H1 (cell line): Measurements from ENCODE around the gene TLE4. TPM values are rescaled to one million over a fixed set of nuclear protein-coding genes. Genes with fewer than 3 reads are reported as not detected.

Source experiments
- CTCF ChIA-PET: fragments of 300-600 bp; sonication (Branson Sonifier 250); formaldehyde crosslinking; loops from one replicate; lab custom pipeline; 2021; ENCODE audit not compliant: partially characterized antibody; lab: Charles Lee
- POLR2A ChIA-PET: fragments of 300-600 bp; sonication (Branson Sonifier 250); formaldehyde crosslinking; loops from one replicate; lab custom pipeline; 2021; ENCODE audit warnings: inconsistent platforms; ENCODE audit not compliant: partially characterized antibody; lab: Charles Lee
- DNase-seq, 2 experiments: peaks; one replicate each; pipeline versions ENCODE4 v3.0.0 to v3.0.0-alpha.2; 2010 to 2022; ENCODE audit warnings: low spot score in 2 of 2, low read depth in 1 of 2, mixed read lengths in 1 of 2
- FAIRE-seq: peaks from 2 replicates; lab custom pipeline; 2011; peaks lifted over from hg19 to GRCh38; lab: Jason Lieb, UNC
- H2AFZ ChIP-seq: 2 replicates; pipeline ENCODE4 v1.8.1; 2012; ENCODE audit warnings: low read length, inconsistent platforms
- H2AK5ac ChIP-seq: 2 replicates; pipeline ENCODE4 v1.6.1; 2013; ENCODE audit warnings: low read depth, low read length
- H2BK120ac ChIP-seq: replicated peaks from 2 replicates; pipeline ENCODE3; 2013; ENCODE audit warnings: low read depth, low read length, inconsistent platforms
- H2BK12ac ChIP-seq: 2 replicates; pipeline ENCODE4 v1.6.1; 2013; ENCODE audit warnings: low read depth, low read length
- H2BK15ac ChIP-seq: 2 replicates; pipeline ENCODE4 v1.6.1; 2013; ENCODE audit warnings: low read length
- H2BK20ac ChIP-seq: 2 replicates; pipeline ENCODE4 v1.6.1; 2013; ENCODE audit warnings: low read length
- H2BK5ac ChIP-seq: 2 replicates; pipeline ENCODE4 v1.6.1; 2013; ENCODE audit warnings: low read depth, low read length
- H3K14ac ChIP-seq: 2 replicates; pipeline ENCODE4 v1.6.1; 2013; ENCODE audit warnings: inconsistent platforms; ENCODE audit not compliant: insufficient read length
- H3K18ac ChIP-seq: 2 replicates; pipeline ENCODE4 v1.6.1; 2013; ENCODE audit warnings: low read length; ENCODE audit errors: extremely low read depth
- H3K23ac ChIP-seq: 2 replicates; pipeline ENCODE4 v1.6.1; 2013; ENCODE audit warnings: inconsistent platforms; ENCODE audit not compliant: insufficient read length
- H3K23me2 ChIP-seq: 2 replicates; pipeline ENCODE4 v1.6.1; 2013; ENCODE audit warnings: low read depth, low read length
- H3K27ac ChIP-seq: 2 replicates; pipeline ENCODE4 v1.6.1; 2011; ENCODE audit warnings: low read depth, low read length, inconsistent platforms
- H3K27me3 ChIP-seq, 4 experiments: replicated peaks in 1 of 4; 1 replicate in 1 of 4; 2 replicates in 3 of 4; pipeline versions ENCODE4 v1.6.1 to v1.8.1; 2011 to 2013; ENCODE audit warnings: low read length in 3 of 4, mild to moderate bottlenecking in 3 of 4, inconsistent platforms in 2 of 4, mixed read lengths in 2 of 4, moderate library complexity in 1 of 4; ENCODE audit not compliant: control insufficient read depth in 3 of 4, insufficient read depth in 3 of 4; ENCODE audit errors: extremely low read depth in 1 of 4
- H3K36me3 ChIP-seq, 4 experiments: 2 replicates each; pipeline versions ENCODE4 v1.6.1 to v1.8.1; 2011 to 2013; ENCODE audit warnings: mild to moderate bottlenecking in 4 of 4, low read length in 3 of 4, moderate library complexity in 2 of 4, control low read depth in 1 of 4, inconsistent platforms in 1 of 4; ENCODE audit not compliant: insufficient read depth in 4 of 4, control insufficient read depth in 2 of 4
- H3K4ac ChIP-seq: replicated peaks from 2 replicates; pipeline ENCODE3; 2013; ENCODE audit warnings: low read length, low read depth, mixed read lengths, inconsistent platforms; ENCODE audit not compliant: insufficient read length
- H3K4me1 ChIP-seq, 4 experiments: replicated peaks in 1 of 4; 1 replicate in 1 of 4; 2 replicates in 3 of 4; pipeline versions ENCODE4 v1.6.1 to v1.8.1; 2011 to 2013; ENCODE audit warnings: low read length in 3 of 4, inconsistent platforms in 2 of 4, mixed read lengths in 1 of 4; ENCODE audit not compliant: insufficient read depth in 4 of 4, control insufficient read depth in 3 of 4
- H3K4me2 ChIP-seq, 2 experiments: 2 replicates each; pipeline versions ENCODE4 v1.6.1 to v1.8.1; 2011 to 2013; ENCODE audit warnings: low read depth in 2 of 2, low read length in 2 of 2, control low read depth in 1 of 2, inconsistent platforms in 1 of 2, mild to moderate bottlenecking in 1 of 2; ENCODE audit not compliant: insufficient read depth in 1 of 2
- H3K4me3 ChIP-seq, 4 experiments: fragments of 200-600, 300-600 bp in 1 of 4; sonication (generic), shearing (Covaris generic), sonication (Bioruptor Twin) in 1 of 4; 2 replicates each; pipeline versions ENCODE4 v1.5.1 to v1.8.1; 2011 to 2016; ENCODE audit warnings: low read length in 4 of 4, low read depth in 3 of 4, control low read depth in 2 of 4, inconsistent platforms in 2 of 4, mild to moderate bottlenecking in 2 of 4, mixed read lengths in 1 of 4, moderate library complexity in 1 of 4; ENCODE audit not compliant: insufficient read depth in 2 of 4; ENCODE audit errors: extremely low read depth in 1 of 4
- H3K56ac ChIP-seq: replicated peaks from 2 replicates; pipeline ENCODE3; 2013; ENCODE audit warnings: low read depth, mild to moderate bottlenecking, mixed read lengths, low read length, inconsistent platforms; ENCODE audit not compliant: insufficient read length
- H3K79me1 ChIP-seq: 2 replicates; pipeline ENCODE4 v1.6.1; 2013; ENCODE audit warnings: low read depth, low read length, control low read depth
- H3K79me2 ChIP-seq, 2 experiments: 2 replicates each; pipeline versions ENCODE4 v1.6.1 to v1.8.1; 2012 to 2013; ENCODE audit warnings: low read length in 2 of 2, mild to moderate bottlenecking in 2 of 2, inconsistent platforms in 1 of 2; ENCODE audit not compliant: insufficient read depth in 2 of 2, control insufficient read depth in 1 of 2
- H3K9ac ChIP-seq, 4 experiments: replicated peaks in 1 of 4; 1 replicate in 1 of 4; 2 replicates in 3 of 4; pipeline versions ENCODE4 v1.6.1 to v1.8.1; 2011 to 2013; ENCODE audit warnings: low read depth in 3 of 4, low read length in 3 of 4, control low read depth in 2 of 4, mild to moderate bottlenecking in 2 of 4, moderate library complexity in 2 of 4, inconsistent platforms in 1 of 4; ENCODE audit errors: extremely low read depth in 1 of 4
- H3K9me3 ChIP-seq, 2 experiments: 2 replicates each; pipeline versions ENCODE4 v1.6.1 to v1.8.1; 2012 to 2013; ENCODE audit warnings: mild to moderate bottlenecking in 2 of 2, moderate library complexity in 2 of 2, control low read depth in 1 of 2, inconsistent platforms in 1 of 2, low read depth in 1 of 2, low read length in 1 of 2, mixed read lengths in 1 of 2; ENCODE audit not compliant: insufficient read depth in 2 of 2
- H4K20me1 ChIP-seq, 2 experiments: replicated peaks in 1 of 2; 2 replicates each; pipeline versions ENCODE3 to v1.8.1; 2011 to 2013; ENCODE audit warnings: inconsistent platforms in 2 of 2, low read length in 2 of 2, mild to moderate bottlenecking in 1 of 2; ENCODE audit not compliant: insufficient read depth in 2 of 2, control insufficient read depth in 1 of 2
- H4K5ac ChIP-seq: 2 replicates; pipeline ENCODE4 v1.6.1; 2013; ENCODE audit warnings: low read length, low read depth, mixed read lengths, inconsistent platforms; ENCODE audit not compliant: insufficient read length
- H4K8ac ChIP-seq: 2 replicates; pipeline ENCODE4 v1.8.0; 2013; ENCODE audit warnings: mild to moderate bottlenecking, moderate library complexity, low read length, inconsistent platforms; ENCODE audit not compliant: insufficient read depth; ENCODE audit errors: extremely low read depth
- H4K91ac ChIP-seq: replicated peaks from 2 replicates; pipeline ENCODE3; 2013; ENCODE audit warnings: low read length, mixed read lengths, inconsistent platforms; ENCODE audit not compliant: insufficient read length
- CBX8 ChIP-seq: fragments of 300-800, 300-1000 bp; sonication (generic); IDR thresholded peaks from 2 replicates; pipeline ENCODE4 v1.7.1; 2016; ENCODE audit warnings: low read depth, low read length, borderline replicate concordance
- CEBPB ChIP-seq: IDR thresholded peaks from 2 replicates; pipeline ENCODE4 v1.6.1; 2012; ENCODE audit warnings: low read depth, low read length
- CHD1 ChIP-seq: IDR thresholded peaks from 2 replicates; pipeline ENCODE4 v1.6.1; 2012; ENCODE audit warnings: low read depth, low read length, improper control_type of control experiment
- CTBP2 ChIP-seq: IDR thresholded peaks from 2 replicates; pipeline ENCODE4 v1.7.0; 2011; ENCODE audit warnings: borderline replicate concordance, mild to moderate bottlenecking, moderate library complexity, mixed read lengths, low read length; ENCODE audit not compliant: insufficient read depth, insufficient read length
- CTCF ChIP-seq, 3 experiments: IDR thresholded peaks; 1 replicate in 2 of 3; 2 replicates in 1 of 3; pipeline versions ENCODE4 v1.5.1 to v1.6.1; 2011; ENCODE audit warnings: low read length in 3 of 3, mild to moderate bottlenecking in 3 of 3, inconsistent platforms in 2 of 3, low read depth in 1 of 3, moderate library complexity in 1 of 3; ENCODE audit not compliant: insufficient read depth in 1 of 3; ENCODE audit errors: control extremely low read depth in 1 of 3
- EP300 ChIP-seq, 2 experiments: IDR thresholded peaks; 1 replicate in 1 of 2; 2 replicates in 1 of 2; pipeline ENCODE4 v1.6.1; 2011 to 2012; ENCODE audit warnings: low read depth in 2 of 2, low read length in 2 of 2, mild to moderate bottlenecking in 2 of 2, borderline replicate concordance in 1 of 2, inconsistent platforms in 1 of 2, moderate library complexity in 1 of 2
- HDAC2 ChIP-seq, 2 experiments: fragments of 300-600 bp in 1 of 2; sonication (generic) in 1 of 2; IDR thresholded peaks; 2 replicates each; pipeline ENCODE4 v1.6.1; 2011 to 2012; ENCODE audit warnings: low read depth in 2 of 2, low read length in 2 of 2, mild to moderate bottlenecking in 2 of 2, moderate library complexity in 2 of 2, borderline replicate concordance in 1 of 2, inconsistent platforms in 1 of 2
- POLR2AphosphoS5 ChIP-seq: IDR thresholded peaks from 2 replicates; pipeline ENCODE4 v1.6.1; 2011; ENCODE audit warnings: low read depth, low read length
- RBBP5 ChIP-seq: IDR thresholded peaks from 2 replicates; pipeline ENCODE4 v1.7.1; 2012; ENCODE audit warnings: low read depth, mild to moderate bottlenecking, inconsistent platforms, low read length, moderate library complexity, borderline replicate concordance
- RFX5 ChIP-seq: IDR thresholded peaks from 2 replicates; pipeline ENCODE4 v1.6.1; 2011; ENCODE audit warnings: low read depth, low read length, improper control_type of control experiment, borderline replicate concordance
- SP2 ChIP-seq: IDR thresholded peaks from 2 replicates; pipeline ENCODE4 v1.6.1; 2012; ENCODE audit warnings: mild to moderate bottlenecking, low read length, inconsistent platforms
- WGBS, 2 experiments: shearing (Covaris generic) in 1 of 2; methylation state at CpG; one replicate each; pipeline versions ENCODE4 v1.1.6 to v1.1.7; 2013 to 2015; ENCODE audit warnings: low lambda C conversion rate in 2 of 2, mixed read lengths in 2 of 2, inconsistent platforms in 1 of 2, low coverage in 1 of 2, missing lambda C conversion rate in 1 of 2; ENCODE audit not compliant: insufficient replicate concordance in 2 of 2, insufficient coverage in 1 of 2, insufficient read length in 1 of 2; ENCODE audit errors: extremely low coverage in 1 of 2, missing lambda C conversion rate in 1 of 2; 5-methylcytosine and 5-hydroxymethylcytosine counted together
- polyA plus RNA-seq, 7 experiments: library from polyadenylated mRNA; depleted of rRNA in 3 of 7; stranded (reverse) in 5 of 7; unstranded in 2 of 7; fragments of >200 nt in 5 of 7; fragments of 200-250 nt in 2 of 7; gene quantifications; 1 replicate in 5 of 7; 2 replicates in 1 of 7; 4 replicates in 1 of 7; pipeline versions ENCODE4 v1.2.1 to v1.2.3, GENCODE V29; 2011 to 2013; ENCODE audit warnings: missing spikeins in 2 of 7, mixed read lengths in 2 of 7
- total RNA-seq: library from RNA; stranded (reverse); fragmentation: NEBNext Ultra II Directional; extraction: Animal tissue kit (Norgen Biotek cat#: 25700); gene quantifications from 2 replicates; pipeline ENCODE4 v1.2.1, GENCODE V29; 2021

TLE4 gene
- total and polyA plus RNA-seq, 2 of the 8 experiments (the other 6 are each of a cell fraction or from before 2014, with no cell fraction given): 32.4 to 36.9 TPM

- Histone ChIP-seq H4K20me1 (no peaks in the 10 kb centered on the region), H3K4ac (no peak overlapping the region), H4K8ac (no peak overlapping the region), H3K23me2 (no peaks in the 10 kb centered on the region), H3K23ac (no peak overlapping the region), H4K91ac (no peak overlapping the region), H2AFZ (no peak overlapping the region), H3K18ac (no peak overlapping the region), H3K36me3 (no peaks in the 10 kb centered on the region), H2BK120ac (no peak overlapping the region), H3K14ac (no peak overlapping the region), H3K56ac (no peak overlapping the region), H2BK20ac (no peak overlapping the region), H2BK5ac (no peak overlapping the region), H2BK15ac (no peak overlapping the region), H4K5ac (no peak overlapping the region), H3K4me1 (peaks cover 2 to 25% (median 12%) of the 10 kb centered on the region in 4 experiments; a peak in 5 of 7 replicates), H3K4me2 (no peak overlapping the region), H3K79me1 (peaks cover 3% of the 10 kb centered on the region; the same call in 1 of the 2 replicates), H3K9me3 (no peaks in the 10 kb centered on the region), H3K9ac (no peak overlapping the region), H3K79me2 (peaks cover 3 to 14% of the 10 kb centered on the region in 2 experiments; a peak in 2 of 4 replicates), H2BK12ac (no peak overlapping the region), H3K27me3 (no peaks in the 10 kb centered on the region), H3K4me3 (no peak overlapping the region), H3K27ac (no peak overlapping the region), H2AK5ac (no peak overlapping the region)
- FAIRE-seq (no peak), DNase-seq (no peak)
- POLR2A ChIA-PET: no interaction called here
- 91% methylated on average over 2 of the region's 2 CpGs; no CpG with 5 or more reads in 1 of the 2 experiments for WGBS, 2 experiments
- CTCF ChIA-PET: interaction anchor here (2.2 kb wide), 1 partner anchor 85 kb away, joined by 4 read pairs; no protein-coding TSS in a partner anchor
- no peak for TF ChIP-seq CHD1
- no peak for TF ChIP-seq CTBP2
- TF ChIP-seq RFX5: no peak
- no peak for TF ChIP-seq CBX8
- TF ChIP-seq SP2: no peak
- no peak for TF ChIP-seq HDAC2 (IDR thresholded peaks at IDR 0.05; ENCODE audit: borderline replicate concordance in 1 of 2, low read depth in 2 of 2, low read length in 2 of 2)
- no peak for TF ChIP-seq RBBP5
- TF ChIP-seq CEBPB: no peak
- no peak for TF ChIP-seq CTCF (IDR thresholded peaks at IDR 0.05; ENCODE audit: control extremely low read depth in 1 of 3, insufficient read depth in 1 of 3, low read depth in 1 of 3, low read length in 3 of 3)
- no peak for TF ChIP-seq EP300 (IDR thresholded peaks at IDR 0.05; ENCODE audit: borderline replicate concordance in 1 of 2, low read depth in 2 of 2, low read length in 2 of 2)
- no peak for TF ChIP-seq POLR2AphosphoS5
Observed at GRCh38 chr9:79698967-79699366, 127.2 kb downstream of the TLE4 start.
